Esophagus muscularis mucosa (tissue), 4 donors: ENCODE data around the gene C12orf43. TPM values are rescaled to one million over a fixed set of nuclear protein-coding genes. Genes with fewer than 3 reads are reported as not detected.

ENCODE experiments used
- DNase-seq: peaks from one replicate; pipeline ENCODE4 v3.0.0-alpha.2; 2017; ENCODE audit errors: extremely low spot score
- H3K27ac ChIP-seq, 4 donors: fragments of 200-600 bp; sonication (generic); replicated peaks in 1 of 4; 1 replicate in 3 of 4; 2 replicates in 1 of 4; pipeline ENCODE4 v1.5.1; 2016 to 2019; ENCODE audit warnings: mild to moderate bottlenecking in 1 of 4
- H3K27me3 ChIP-seq, 4 donors: fragments of 200-600 bp; sonication (generic); one replicate each; pipeline versions ENCODE4 v1.5.1 to v1.6.0; 2016 to 2019
- H3K36me3 ChIP-seq, 4 donors: fragments of 200-600 bp; sonication (generic); one replicate each; pipeline ENCODE4 v1.5.1; 2016 to 2019
- H3K4me1 ChIP-seq, 4 donors: fragments of 200-600 bp; sonication (generic); one replicate each; pipeline ENCODE4 v1.5.1; 2016 to 2019
- H3K4me3 ChIP-seq, 4 donors: fragments of 200-600 bp; sonication (generic); 1 replicate in 2 of 4; 2 replicates in 2 of 4; pipeline ENCODE4 v1.5.1; 2016 to 2019; ENCODE audit warnings: mild to moderate bottlenecking in 4 of 4, moderate library complexity in 1 of 4
- H3K9me3 ChIP-seq, 4 donors: fragments of 200-600 bp; sonication (generic); 1 replicate in 3 of 4; 2 replicates in 1 of 4; pipeline ENCODE4 v1.5.1; 2016 to 2019
- EP300 ChIP-seq: sonication (generic); formaldehyde crosslinking; IDR thresholded peaks from one replicate; pipeline ENCODE4 v1.6.1; 2017; ENCODE audit warnings: antibody characterized with exemption
- POLR2A ChIP-seq: fragments of 450-650 bp; IDR thresholded peaks from one replicate; pipeline ENCODE4 v1.6.1; 2017; ENCODE audit warnings: antibody characterized with exemption, moderate library complexity, mild to moderate bottlenecking, low read depth
- POLR2AphosphoS5 ChIP-seq, 2 donors: sonication (generic); formaldehyde crosslinking; IDR thresholded peaks; one replicate each; pipeline ENCODE4 v1.6.1; 2017; ENCODE audit warnings: antibody characterized with exemption in 2 of 2
- WGBS: methylation state at CpG from one replicate; pipeline ENCODE4 v1.1.5; 2018; 5-methylcytosine and 5-hydroxymethylcytosine counted together
- intact Hi-C: fragments of 100-400 bp; cut with DNase I; formaldehyde crosslinking; loops from one replicate; pipeline ENCODE4 v1.15.1; 2023
- total RNA-seq, 4 donors: library from RNA; depleted of rRNA; stranded (reverse); fragments of >200 nt; gene quantifications; one replicate each; pipeline versions ENCODE4 v1.1.0 to v1.2.1, GENCODE V29; 2016
- TF ChIP-seq, protein P1 (sequence below), 3 experiments: fragments of 200-600 bp in 2 of 3; fragments of 450-650 bp in 1 of 3; sonication (generic) in 2 of 3; IDR thresholded peaks; one replicate each; pipeline ENCODE4 v1.5.1; 2017 to 2019; ENCODE audit warnings: antibody characterized with exemption in 3 of 3, mild to moderate bottlenecking in 2 of 3, moderate library complexity in 1 of 3

The C12orf43 gene
- total RNA-seq, 4 donors from 2014 or later: 14.5 to 22.6 (median 18.5) TPM

DNA sequence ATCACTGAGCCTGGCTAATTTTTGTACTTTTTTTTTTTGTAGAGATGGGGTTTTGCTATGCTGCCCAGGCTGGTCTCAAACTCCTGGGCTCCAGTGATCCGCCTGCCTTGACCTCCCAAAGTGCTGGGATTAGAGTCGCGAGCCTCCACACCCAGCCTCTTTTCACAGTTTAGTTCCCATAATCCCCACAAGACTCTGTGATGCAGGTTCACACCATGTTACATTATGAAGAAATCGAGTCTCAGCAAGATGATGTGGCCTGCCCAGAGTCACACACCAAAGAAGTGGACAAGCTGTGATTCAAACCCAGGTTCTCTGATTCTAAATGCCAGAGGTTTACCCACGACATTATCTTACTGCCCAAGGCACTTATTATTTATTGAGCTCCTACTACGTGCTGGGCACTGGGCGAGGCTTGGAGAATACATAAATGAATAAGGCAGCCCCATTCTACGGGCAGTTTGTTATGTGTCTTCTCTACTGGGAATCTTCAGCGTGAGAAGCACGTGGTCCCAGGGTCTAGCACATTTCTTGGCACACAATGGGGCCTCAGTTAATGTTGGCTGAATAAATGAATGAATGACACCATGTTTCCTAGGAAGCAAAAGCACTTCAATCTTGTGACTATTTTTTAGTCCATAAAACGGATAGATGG, 46.2 kb upstream of the C12orf43 start:
- H3K4me3 ChIP-seq: no peak overlapping the region
- intact Hi-C loops: no loop called here

DNA sequence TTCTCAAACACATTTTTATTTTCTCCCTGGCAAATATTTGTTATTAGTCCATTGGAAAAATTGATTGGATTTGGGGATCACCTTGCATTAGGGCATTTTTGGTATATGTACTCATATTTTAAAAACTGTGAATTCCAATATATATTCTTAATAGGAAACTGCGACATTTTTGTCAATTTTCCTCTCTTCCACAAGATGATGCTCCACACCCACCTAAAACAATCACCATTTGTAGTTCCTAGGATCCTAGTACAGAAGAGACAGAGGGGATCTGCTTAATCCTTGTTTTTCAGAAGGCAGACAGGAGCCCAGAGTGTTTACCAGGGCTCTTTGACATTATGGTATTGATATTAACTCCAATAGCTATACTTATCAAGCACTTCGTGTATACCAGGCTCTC, 45.5 kb upstream of the C12orf43 start:
- Histone ChIP-seq H3K27me3 (peaks cover 0 to 16% (median 0%) of the 10 kb centered on the region in 4 donors), H3K9me3 (no peaks in the 10 kb centered on the region), H3K27ac (no peak overlapping the region), H3K4me1 (peaks cover 0 to 11% (median 4%) of the 10 kb centered on the region in 4 donors), H3K4me3 (no peak overlapping the region), H3K36me3 (no peaks in the 10 kb centered on the region)
- intact Hi-C loops: no loop called here
- no peak for DNase-seq
- 59% methylated on average over 2 of the region's 2 CpGs for WGBS
- TF ChIP-seq POLR2A (no peak), POLR2AphosphoS5 (IDR thresholded peaks at IDR 0.05) (no peak), EP300 (no peak)
- TF ChIP-seq, protein P1, sequence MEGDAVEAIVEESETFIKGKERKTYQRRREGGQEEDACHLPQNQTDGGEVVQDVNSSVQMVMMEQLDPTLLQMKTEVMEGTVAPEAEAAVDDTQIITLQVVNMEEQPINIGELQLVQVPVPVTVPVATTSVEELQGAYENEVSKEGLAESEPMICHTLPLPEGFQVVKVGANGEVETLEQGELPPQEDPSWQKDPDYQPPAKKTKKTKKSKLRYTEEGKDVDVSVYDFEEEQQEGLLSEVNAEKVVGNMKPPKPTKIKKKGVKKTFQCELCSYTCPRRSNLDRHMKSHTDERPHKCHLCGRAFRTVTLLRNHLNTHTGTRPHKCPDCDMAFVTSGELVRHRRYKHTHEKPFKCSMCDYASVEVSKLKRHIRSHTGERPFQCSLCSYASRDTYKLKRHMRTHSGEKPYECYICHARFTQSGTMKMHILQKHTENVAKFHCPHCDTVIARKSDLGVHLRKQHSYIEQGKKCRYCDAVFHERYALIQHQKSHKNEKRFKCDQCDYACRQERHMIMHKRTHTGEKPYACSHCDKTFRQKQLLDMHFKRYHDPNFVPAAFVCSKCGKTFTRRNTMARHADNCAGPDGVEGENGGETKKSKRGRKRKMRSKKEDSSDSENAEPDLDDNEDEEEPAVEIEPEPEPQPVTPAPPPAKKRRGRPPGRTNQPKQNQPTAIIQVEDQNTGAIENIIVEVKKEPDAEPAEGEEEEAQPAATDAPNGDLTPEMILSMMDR (IDR thresholded peaks at IDR 0.05): peak in 1 of 3 experiments; percentile 9

More for the DNA sequence above, 46.2 kb upstream of the C12orf43 start:
- Histone ChIP-seq H3K4me1 (peaks cover 0 to 11% (median 4%) of the 10 kb centered on the region in 4 donors), H3K27ac (no peak overlapping the region), H3K36me3 (no peaks in the 10 kb centered on the region), H3K27me3 (peaks cover 0 to 21% (median 0%) of the 10 kb centered on the region in 4 donors), H3K9me3 (no peaks in the 10 kb centered on the region)
- TF ChIP-seq, protein P1 (IDR thresholded peaks at IDR 0.05): no peak
- TF ChIP-seq EP300 (no peak), POLR2AphosphoS5 (IDR thresholded peaks at IDR 0.05) (no peak), POLR2A (no peak)
- DNase-seq: peak; percentile 74
- WGBS: 89% methylated on average over 11 of the region's 11 CpGs

DNA sequence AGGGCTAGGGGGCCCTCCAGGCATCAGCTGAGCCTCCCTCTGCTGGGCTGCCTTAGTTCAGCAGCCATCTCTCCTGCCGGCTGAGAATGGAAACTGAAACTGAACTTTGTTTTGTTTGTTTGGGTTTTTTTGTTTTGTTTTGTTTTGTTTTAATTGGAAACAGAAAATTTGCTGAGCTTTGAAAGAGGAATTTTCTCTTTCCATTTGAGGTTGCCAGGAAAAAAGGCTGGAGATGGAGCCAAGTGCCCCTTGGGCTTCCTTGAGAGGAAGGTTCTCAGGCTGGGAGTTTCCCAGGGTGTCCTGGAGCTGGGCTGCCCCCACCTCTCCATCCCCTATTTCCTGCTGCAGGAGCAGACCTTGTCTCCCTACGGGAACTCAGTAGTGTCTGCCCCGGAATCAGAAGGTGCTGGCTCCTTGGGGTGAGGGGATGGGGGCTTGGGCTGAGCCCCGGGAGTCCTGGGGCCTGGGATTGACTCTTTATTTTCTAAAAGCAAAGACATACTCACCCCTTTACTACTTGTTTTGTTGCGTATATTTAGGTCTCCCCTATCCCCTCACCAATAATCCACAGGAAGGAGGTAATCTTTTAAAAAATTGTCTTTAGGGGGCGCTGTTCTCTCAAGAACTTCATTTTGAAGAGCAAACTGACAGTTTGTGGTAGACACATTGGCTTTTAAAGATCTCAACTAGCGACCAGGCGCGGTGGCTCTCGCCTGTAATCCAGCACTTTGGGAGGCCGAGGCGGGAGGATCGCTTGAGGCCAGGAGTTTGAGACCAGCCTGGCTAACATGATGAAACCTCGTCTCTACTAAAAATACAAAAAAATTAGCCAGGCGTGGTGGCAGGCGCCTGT, 44.1 kb upstream of the C12orf43 start:
- H3K4me3 ChIP-seq: peak overlapping the region; percentile 34 to 36 (median 35)
- peaks cover 0 to 11% (median 4%) of the 10 kb centered on the region in 4 donors for H3K4me1 ChIP-seq
- peak overlapping the region in 3 of 4 donors; percentile 32 to 62 (median 49) for H3K27ac ChIP-seq
- WGBS: 44% methylated on average over 16 of the region's 16 CpGs
- TF ChIP-seq POLR2A (no peak), POLR2AphosphoS5 (IDR thresholded peaks at IDR 0.05) (no peak), EP300 (no peak)
- TF ChIP-seq, protein P1 (IDR thresholded peaks at IDR 0.05): peak; percentile 25 to 31 (median 28)
- peaks cover 0 to 13% (median 0%) of the 10 kb centered on the region in 4 donors for H3K27me3 ChIP-seq
- H3K9me3 ChIP-seq: no peaks in the 10 kb centered on the region
- H3K36me3 ChIP-seq: no peaks in the 10 kb centered on the region
- peak; percentile 86 for DNase-seq
- intact Hi-C loops: no loop called here

DNA sequence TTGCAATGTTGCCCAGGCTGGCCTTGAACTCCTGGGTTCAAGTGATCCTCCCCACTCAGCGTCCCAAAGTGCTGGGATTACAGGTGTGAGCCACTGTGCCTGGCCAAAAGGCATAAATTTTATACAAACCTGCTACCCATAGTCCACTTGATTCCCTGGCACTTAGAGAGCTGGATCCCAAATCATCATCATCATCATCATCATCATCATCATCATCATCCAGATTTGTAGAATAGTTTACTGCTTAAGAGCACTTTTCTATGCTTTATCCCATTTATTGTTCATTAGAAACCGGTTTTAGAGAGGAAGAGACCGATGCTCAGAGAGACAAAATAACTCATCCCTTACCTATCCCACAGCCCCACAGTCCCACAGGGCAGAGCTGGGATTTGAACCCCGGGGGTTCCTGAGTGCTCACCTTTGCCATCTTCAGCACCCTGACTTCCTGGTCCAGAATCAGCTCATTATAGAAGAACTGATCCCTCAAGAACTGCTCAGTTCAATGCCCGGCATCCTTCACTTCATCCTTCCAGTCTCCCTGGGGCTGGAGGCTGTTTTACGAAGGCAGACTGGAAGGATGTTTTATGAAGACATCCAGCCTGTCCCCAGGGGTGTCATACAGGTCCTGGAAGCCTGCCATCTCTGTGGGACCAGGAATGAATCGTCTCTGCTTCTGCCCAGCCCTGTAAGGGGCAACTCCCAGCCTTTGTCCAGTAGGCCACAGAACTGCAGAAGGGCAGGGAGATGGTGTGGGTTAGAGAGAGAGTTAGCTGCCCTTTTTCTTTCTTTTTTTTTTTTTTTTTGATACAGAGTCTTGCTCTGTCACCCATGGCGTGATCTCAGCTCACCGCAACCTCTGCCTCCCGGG, 43.0 kb upstream of the C12orf43 start:
- no peaks in the 10 kb centered on the region for H3K9me3 ChIP-seq
- peaks cover 0 to 11% (median 4%) of the 10 kb centered on the region in 4 donors for H3K4me1 ChIP-seq
- H3K27me3 ChIP-seq: peaks cover 0 to 13% (median 0%) of the 10 kb centered on the region in 4 donors
- WGBS: 91% methylated on average over 10 of the region's 10 CpGs
- TF ChIP-seq POLR2A (no peak), EP300 (no peak), POLR2AphosphoS5 (IDR thresholded peaks at IDR 0.05) (no peak)
- TF ChIP-seq, protein P1 (IDR thresholded peaks at IDR 0.05): no peak
- H3K27ac ChIP-seq: peak overlapping the region in 1 of 4 donors; percentile 49
- intact Hi-C loops: no loop called here
- peak overlapping the region in 1 of 4 donors; percentile 36 for H3K4me3 ChIP-seq
- DNase-seq: peak; percentile 77
- H3K36me3 ChIP-seq: no peaks in the 10 kb centered on the region
